ENCODE measurements around the gene ERLEC1.
A peak's percentile ranks its signal among the peaks of the same experiment; 100 is the strongest.

The ERLEC1 gene

GRCh38 chr2:53782676-53783075, 4.2 kb upstream of the ERLEC1 start:
- no peak for DNase-seq (ENCODE audit: low read depth in 3 of 3)

DNA sequence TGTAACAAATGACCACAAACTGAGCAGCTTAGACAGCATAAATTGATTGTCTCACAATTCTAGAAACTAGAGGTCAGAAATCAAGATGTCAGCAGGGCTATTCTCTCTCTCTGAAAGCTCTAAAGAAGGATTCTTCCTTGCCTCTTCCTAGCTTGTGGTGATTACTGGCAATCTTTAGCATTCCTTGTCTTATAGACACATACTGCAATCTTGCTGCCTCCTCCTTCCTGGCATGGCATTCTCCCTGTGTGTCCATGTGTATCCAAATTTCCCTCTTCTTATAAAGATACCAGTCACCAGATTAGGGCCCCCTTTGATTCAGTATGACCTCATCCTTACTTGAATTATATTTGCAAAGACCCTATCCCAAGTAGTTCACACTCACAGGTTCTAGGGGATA, 2.4 kb upstream of the ERLEC1 start:
- no peak for DNase-seq (ENCODE audit: low read depth in 3 of 3)

DNA sequence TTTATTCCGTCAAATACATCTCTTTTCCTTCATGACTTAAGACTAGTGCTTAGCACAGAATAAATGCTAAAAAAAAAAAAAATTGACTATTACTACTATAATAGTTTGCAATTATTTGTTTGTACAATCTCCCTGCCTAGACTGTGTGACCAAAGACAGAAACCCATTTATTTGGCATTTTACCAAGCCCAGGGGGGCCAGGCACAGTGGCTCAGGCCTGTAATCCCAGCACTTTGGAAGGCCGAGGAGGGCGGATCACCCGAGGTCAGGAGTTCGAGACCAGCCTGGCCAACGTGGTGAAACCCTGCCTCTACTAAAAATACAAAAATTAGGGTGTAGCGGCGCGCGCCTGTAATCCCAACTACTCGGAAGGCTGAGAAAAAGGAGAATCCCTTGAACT, 1.5 kb upstream of the ERLEC1 start:
- no peak for DNase-seq (ENCODE audit: low read depth in 3 of 3)

GRCh38 chr2:53786352-53786704, 516 bp upstream of the ERLEC1 start:
- DNase-seq (ENCODE audit: low read depth in 3 of 3) = peak in 1 of 3 experiments; percentile 5

DNA sequence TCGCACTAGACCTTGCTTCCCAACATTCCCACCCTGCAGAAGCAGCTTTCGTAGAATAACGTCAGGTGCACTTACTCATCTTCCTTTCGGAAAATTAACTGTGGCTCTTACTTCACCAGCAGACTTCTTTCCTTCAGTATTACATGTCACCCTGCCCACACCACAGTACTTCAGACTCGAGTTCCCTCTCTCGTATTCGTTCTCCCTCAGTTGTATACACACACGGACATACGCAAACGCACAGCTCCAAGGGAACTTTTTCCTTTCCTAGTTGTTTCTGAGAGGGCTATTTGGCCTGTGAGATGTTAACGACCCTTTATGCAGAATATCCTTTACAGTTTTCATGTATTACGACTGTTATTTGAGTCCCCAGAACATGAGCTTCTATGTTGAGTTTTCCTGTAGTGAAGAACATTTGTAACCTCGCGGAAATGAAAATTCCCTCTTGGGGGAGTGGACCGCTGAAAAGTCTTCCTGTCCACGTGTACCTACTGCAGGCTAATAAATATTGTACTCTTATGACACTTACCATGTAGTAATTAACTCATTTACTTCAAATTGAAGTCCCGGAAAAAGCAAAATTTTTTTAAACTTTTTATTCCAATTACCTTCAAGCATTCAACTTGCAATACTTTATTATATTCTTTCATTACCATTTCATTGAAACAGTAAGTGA, 908 bp downstream of the ERLEC1 start:
- no peak for DNase-seq (ENCODE audit: low read depth in 3 of 3)

DNA sequence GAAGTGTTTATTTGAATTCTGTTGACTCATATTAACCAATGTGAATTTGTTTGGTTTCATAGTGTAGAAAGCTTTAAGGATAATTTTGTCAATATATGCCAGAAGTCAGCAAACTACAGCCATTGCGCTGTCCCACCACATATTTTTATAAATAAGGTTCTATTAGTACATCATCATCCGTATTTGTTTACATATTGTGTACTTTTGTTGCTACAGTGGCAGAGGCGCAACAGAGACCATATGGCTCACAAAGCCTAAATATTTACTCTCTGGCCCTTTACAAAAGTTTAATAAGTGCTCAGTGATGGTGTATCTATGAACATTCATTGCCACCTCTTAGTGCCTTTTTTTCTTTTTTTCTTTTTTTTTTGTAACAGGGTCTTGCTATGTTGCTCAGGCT, 6.4 kb downstream of the ERLEC1 start:
- DNase-seq (ENCODE audit: low read depth in 3 of 3) = no peak

DNA sequence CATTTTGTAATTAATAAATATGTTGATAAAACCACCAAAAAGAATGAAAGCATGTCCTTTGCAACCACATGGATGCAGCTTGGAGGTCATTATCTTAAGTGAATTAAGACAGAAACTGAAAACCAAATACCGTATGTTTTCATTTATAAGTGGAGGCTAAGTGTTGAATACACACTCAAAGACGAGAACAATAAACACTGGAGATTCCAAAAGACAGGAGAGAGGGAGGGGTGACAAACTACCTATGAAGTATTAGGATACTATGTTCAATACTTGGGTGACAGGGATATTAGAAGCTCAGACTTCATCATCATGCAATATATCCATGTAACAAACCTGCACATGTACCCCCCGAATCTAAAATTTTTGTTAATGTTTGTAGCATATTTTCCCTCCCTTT, 7.0 kb downstream of the ERLEC1 start:
- DNase-seq (ENCODE audit: low read depth in 3 of 3) = no peak

DNA sequence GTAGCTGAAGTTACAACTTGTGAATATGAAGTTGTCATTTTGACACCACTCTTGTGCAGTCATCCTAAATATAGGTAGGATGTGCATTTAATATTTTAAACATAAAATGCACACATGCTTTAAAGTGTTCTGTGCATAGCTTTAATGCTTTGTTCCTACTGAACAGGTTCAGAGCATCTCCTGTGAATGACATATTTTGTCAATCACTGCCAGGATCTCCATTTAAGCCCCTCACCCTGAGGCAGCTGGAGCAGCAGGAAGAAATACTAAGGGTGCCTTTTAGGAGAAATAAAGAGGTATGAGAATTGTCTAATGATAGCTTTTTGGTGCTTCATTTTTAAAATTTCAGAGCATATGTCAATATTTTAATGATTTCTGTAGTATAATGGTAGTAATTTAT, 14.7 kb downstream of the ERLEC1 start:
- no peak for DNase-seq (ENCODE audit: low read depth in 3 of 3)

DNA sequence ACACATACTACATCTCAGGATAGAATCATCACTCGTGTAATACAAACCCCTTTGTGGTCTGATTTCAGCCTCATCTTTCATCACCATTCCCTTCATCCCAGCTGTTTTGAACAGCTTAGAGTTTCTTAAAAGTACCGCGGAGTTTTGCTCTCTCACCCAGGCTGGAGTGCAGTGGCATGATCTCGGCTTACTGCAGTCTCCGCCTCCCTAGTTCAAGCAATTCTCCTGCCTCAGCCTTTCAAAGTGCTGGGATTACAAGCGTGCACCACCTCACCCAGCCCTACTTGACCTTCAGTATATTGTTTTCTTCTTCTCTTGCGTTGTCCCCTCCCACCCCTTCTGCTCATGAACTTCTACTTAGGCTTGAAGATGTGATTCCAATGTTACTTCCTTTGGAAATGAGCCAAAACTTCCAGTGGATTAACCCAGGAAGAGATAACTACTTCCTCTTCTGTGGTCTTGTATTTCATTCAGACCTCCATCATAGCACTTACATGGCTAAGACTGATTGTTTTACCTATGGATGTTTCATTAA, 15.8 kb downstream of the ERLEC1 start:
- no peak for DNase-seq (ENCODE audit: low read depth in 3 of 3)

DNA sequence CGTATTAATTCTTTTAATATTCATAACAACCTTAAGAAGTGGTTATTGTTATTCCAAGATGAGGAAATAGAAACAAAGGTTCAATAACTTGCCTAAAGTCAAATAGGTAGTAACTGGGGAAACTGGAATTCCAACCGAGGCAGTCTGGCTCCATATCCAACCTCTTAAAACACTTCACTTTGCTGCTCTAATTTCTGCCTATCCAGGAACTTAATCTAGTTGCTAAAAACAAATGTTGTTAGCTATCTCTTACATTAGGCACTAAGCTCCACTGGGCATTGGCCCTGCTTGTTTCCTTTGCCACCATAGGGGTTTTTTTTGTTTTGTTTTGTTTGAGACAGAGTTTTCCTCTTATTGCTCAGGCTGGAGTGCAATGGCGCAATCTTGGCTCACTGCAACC, 24.8 kb downstream of the ERLEC1 start:
- no peak for DNase-seq (ENCODE audit: low read depth in 3 of 3)

DNA sequence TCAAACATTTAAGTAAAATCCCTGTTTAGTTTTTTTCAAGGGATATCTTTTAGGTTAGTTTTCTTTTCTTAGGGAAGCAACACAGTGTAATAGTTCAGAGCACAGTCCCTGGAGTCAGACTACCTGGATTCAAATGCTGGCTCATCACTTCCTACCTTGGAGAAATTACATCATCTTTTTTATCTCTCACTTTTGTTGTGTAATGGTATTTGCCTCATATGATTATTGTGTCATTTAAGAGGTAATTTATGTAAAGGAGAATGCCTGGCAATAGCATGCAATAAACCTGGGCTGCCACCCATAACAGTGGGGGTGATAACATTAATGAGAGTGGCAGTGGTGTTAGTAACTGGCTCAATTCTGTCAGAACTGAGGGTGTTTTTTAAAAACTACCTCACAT, 26.3 kb downstream of the ERLEC1 start:
- DNase-seq (ENCODE audit: low read depth in 3 of 3) = no peak

GRCh38 chr2:53818854-53819435, 32.1 kb downstream of the ERLEC1 start:
- DNase-seq (ENCODE audit: low read depth in 3 of 3) = no peak

- no peak for DNase-seq (ENCODE audit: low read depth in 3 of 3)
Observed at GRCh38 chr2:53819634-53820033, 32.8 kb downstream of the ERLEC1 start.

GRCh38 chr2:53820048-53820447, 33.2 kb downstream of the ERLEC1 start:
- DNase-seq (ENCODE audit: low read depth in 3 of 3) = no peak

- DNase-seq (ENCODE audit: low read depth in 3 of 3) = no peak
Observed at GRCh38 chr2:53820711-53821110, 33.9 kb downstream of the ERLEC1 start.

- no peak for DNase-seq (ENCODE audit: low read depth in 3 of 3)
Observed at GRCh38 chr2:53821810-53822209, 35.0 kb downstream of the ERLEC1 start.

DNA sequence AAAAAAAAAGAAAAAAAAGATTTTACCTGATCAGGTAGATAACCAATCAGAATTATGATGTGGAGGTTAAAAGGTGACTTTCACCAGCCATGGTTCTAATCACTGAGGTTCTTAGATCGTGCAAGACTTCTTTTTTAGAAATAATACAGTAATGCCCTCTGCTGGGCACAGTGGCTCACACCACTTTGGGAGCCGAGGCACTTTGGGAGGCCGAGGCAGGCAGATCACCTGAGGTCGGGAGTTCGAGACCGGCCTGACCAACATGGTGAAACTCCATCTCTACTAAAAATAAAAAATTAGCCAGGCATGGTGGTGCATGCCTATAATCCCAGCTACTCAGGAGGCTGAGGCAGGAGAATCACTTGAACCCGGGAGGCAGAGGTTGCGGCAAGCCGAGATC, 36.8 kb downstream of the ERLEC1 start:
- peak in 2 of 3 experiments; percentile 2 to 14 for DNase-seq (ENCODE audit: low read depth in 3 of 3)

DNA sequence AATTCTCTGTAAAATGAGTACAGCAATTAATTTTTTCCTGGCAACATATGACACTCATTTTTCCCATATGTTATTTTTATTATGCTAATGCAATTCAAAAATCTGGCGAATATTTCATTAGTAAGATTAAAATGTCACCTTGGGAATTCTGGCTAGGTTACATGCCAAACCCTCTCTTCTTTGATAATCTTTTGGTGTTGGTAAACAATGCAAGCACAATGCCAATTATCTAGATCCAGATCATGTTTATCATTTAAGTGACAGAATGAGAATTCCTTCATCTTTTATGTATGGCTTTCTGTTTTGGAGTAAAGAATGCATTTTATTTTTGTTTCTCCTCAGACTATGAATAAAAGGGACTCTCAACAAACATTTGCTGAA, 39.2 kb downstream of the ERLEC1 start:
- DNase-seq (ENCODE audit: low read depth in 3 of 3) = no peak

DNA sequence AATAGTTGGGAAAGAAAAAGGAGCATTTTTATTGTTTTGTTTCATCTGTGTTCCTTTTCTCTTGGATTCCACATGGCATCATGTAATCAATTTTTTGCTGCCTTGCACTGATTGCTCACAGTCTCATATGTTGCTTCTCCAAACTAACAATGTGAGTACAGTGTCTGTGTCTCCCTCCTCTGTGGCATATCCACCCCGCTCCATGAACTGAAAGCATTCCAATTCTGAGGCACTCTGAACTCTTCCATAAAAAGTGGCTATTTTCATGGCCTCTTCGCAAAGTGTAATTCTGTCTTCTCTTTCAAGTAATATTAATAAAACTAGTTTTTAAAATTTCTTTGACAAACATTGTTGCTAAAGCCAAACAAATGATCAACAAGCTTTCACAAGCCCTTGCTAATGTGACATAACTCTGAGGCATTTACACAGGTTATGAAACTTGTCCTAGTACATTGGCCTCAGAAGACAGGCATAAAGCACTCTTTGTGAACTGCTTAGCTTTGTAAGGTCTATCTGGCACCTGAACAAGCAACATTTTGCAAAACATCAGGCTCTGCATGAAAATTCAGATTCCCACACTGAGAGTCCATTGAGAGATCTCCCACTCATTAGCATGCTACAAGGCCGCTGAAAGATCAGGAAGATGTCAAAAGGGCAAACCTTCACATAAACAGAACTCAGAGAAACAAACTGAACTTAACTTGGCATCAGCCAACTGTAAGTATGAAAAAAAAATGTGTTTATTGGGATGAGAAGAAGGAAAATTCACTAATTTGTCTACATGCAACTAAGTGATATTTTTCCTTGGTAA, 39.9 kb downstream of the ERLEC1 start:
- no peak for DNase-seq (ENCODE audit: low read depth in 3 of 3)

GRCh38 chr2:53827398-53828175, 40.7 kb downstream of the ERLEC1 start:
- no peak for DNase-seq (ENCODE audit: low read depth in 3 of 3)

GRCh38 chr2:53828331-53828730, 41.5 kb downstream of the ERLEC1 start:
- no peak for DNase-seq (ENCODE audit: low read depth in 3 of 3)

Measured in stimulated activated CD4-positive, alpha-beta T cell treated with anti-CD3 and anti-CD28 coated beads, TNF-alpha, amount 100 ng/mL, for 24 hours (primary cell).